HG03432 (cell line): Measurements from ENCODE around the gene ZSWIM1.

Source experiments
- ATAC-seq: cut with Tn5 transposase; IDR thresholded peaks from one replicate; pipeline ENCODE4 v1.9.1; 2021; ENCODE audit warnings: mild to moderate bottlenecking, moderate library complexity; ENCODE audit not compliant: unreplicated experiment

The ZSWIM1 gene

GRCh38 chr20:45907219-45907948 is 26.4 kb downstream of the ZSWIM1 start:
- ATAC-seq = no peak

- no peak for ATAC-seq
These were observed 27.1 kb downstream of the ZSWIM1 start for GRCh38 chr20:45908084-45908483.

DNA sequence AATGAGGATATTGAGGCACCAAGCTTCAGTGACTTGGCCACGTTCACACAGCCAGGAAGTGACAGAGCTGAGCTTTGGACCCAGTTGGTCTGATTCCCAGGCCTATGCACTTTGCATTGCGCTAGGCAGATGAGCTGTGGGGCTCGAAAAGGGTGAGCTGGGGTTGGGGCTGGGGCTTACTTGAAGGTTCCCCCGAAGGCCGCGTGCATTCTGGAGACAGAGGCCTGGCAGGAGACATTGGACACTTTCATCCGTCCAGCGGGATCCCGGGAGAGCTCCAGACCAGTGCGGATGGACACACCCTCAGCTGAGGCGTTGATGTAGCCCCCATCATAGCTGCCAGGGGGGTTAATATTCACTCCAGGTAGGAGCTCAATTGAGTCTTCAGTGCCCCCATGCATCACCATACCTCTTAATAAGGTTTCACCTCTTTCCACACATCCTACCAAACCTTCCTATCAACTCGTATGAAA is 28.3 kb downstream of the ZSWIM1 start:
- ATAC-seq = no peak

DNA sequence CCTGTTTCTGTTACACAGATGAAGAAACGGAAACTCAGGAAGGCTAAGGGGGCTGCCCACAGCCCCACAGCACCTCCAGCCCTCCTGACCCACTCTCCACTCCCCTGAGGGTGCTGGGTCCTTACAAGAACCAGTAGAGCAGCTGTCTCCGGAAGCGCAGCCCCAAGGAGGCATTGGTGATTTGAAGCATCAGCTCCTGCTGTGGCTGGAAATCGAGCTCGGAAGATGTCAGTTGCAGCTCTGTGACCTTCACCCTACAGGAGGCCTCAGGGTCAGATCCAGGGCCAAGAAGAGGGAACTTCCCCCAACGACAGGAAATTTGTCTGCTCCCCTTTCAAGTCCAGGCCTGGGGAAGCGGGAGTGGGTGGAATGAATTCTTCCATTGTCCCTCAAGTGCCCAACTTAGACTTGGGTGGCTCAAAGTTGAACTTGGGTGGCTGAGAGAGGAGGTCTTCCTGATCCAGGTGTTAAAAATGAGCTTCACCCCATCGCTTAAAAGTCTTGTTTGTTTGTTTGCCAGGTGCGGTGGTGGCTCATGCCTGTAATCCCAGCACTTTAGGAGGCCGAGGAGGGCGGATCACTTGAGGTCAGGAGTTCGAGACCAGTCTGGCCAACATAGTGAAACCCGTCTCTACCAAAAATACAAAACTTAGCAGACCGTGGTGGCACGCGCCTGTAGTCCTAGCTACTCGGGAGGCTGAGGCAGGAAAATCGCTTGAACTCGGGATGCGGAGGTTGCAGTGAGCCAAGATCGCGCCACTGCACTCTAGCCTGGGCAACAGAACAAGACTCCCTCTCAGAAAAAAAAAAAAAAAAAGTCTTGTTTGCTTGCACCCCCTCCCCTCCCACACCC is 29.0 kb downstream of the ZSWIM1 start:
- no peak for ATAC-seq

DNA sequence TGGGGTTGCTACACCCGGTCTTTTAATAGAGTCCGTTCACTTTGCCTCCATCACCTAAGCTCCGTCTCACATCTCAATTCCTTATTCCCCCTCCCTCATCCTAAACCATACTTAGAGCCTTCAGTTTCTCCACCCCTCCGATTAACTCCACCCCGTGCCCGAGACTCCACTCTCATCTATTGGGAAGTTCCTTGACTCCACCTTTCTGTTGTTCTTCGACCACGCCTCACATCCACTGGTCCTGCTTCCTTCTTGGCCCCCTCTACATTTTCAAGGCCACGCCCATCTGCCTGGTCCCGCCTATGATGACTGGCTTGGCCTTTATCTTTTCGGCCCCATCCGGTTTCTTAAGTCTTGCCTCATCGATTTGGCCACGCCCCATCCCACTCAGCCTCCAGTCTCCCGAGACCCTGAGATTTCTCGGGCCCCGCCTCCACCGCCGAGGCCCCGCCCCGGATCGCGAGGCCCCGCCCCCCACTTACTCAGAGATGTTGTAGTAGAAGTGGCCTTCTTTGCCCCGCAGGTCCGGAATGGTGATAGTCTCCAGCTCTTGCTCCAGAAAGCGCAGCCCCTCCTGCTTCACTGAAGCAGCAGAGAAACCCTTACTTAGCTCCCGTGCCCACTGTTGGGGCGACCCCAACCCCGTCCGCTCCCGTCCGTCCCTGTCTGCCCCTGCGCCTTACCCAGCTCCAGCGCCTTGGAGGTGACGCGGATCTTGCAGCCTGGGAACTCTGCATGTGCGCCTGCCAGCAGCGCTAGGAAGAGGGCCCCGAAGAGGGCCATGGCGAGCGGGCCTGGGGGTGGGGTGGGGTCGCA is 29.9 kb downstream of the ZSWIM1 start:
- ATAC-seq = peak; percentile 89

- no peak for ATAC-seq
These were observed 30.7 kb downstream of the ZSWIM1 start, which contains the start of gene PLTP for GRCh38 chr20:45911486-45912343. Gene PLTP, minus strand, starts transcription at chr20:45912155. Its CDS starts 703 bp downstream, at chr20:45911452.

DNA sequence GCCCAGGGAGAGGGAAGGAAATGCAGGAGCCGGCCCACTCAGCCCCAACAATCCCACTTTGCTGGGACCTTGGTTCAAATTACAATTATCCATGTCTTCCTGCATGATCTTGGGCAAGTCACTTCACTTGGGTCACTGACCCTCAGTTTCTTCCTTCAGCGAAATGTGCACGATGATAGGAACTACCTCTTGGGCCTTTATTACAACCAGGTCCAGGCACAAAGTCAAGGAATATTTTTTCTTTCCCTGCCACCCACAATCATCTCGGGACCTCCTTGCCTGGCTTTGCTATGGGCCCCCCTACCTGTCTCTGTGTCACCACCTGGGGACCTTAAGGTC is 31.3 kb downstream of the ZSWIM1 start:
- no peak for ATAC-seq

- no peak for ATAC-seq
These were observed 32.1 kb downstream of the ZSWIM1 start for GRCh38 chr20:45913116-45913515.

- no peak for ATAC-seq
These were observed 36.7 kb downstream of the ZSWIM1 start for GRCh38 chr20:45917790-45918141.

DNA sequence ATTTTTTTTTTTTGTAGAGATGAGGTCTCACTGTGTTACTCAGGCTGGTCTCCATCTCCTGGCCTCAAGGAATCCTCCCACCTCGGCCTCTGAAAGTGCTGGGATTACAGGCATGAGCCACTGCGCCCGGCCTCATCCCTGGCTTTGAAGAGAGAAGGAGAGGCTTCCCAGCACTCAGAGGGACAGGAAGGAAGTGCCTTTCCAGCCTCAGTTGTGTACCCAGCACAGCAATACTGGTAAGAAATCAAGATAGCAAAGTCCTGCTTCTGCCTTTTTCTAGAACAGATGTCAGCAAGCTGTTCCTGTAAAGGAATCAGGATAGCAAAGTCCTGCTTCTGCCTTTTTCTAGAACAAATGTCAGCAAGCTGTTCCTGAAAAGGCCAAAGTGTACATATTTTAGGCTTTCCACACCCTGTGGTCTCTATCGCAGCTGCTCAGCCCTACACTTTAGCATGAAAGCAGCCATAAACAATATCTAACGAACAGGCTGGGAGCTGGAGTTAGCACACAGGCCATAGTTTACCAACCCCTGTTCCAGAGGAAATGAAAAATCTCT is 37.2 kb downstream of the ZSWIM1 start:
- ATAC-seq = no peak

DNA sequence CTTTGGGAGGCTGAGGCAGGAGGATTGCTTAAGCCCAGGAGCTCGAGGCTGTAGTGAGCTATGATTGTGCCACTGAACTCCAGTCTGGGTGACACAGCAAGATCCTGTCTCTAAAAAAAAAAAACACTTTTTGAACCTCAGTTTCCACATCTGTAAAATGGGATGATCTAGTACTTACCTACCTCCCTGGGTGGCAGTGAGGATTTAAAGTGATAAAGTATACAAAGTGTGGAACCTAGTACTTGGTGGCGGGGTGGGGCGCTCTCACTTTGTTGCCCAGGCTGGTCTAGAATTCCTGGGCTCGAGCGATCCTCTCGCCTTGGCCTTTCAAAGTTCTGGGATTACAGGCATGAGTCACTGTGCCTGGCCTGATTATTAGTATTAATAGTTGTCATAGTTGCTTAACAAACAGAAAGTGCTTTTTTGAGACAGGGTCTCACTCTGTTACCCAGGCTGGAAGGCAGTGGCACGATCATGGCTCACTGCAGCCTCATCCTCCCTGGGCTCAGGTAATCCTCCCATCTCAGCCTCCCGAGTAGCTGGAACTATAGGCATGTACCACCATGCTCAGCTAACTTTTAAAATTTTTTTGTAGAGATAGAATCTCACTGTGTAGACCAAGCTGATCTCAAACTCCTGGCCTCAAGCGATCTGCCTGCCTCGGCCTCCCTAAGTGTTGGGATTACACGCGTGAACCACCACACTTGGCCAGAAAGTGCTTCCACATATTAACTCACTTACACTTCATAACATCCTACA is 37.9 kb downstream of the ZSWIM1 start:
- ATAC-seq = no peak

GRCh38 chr20:45919542-45920399 is 38.7 kb downstream of the ZSWIM1 start:
- ATAC-seq = no peak

DNA sequence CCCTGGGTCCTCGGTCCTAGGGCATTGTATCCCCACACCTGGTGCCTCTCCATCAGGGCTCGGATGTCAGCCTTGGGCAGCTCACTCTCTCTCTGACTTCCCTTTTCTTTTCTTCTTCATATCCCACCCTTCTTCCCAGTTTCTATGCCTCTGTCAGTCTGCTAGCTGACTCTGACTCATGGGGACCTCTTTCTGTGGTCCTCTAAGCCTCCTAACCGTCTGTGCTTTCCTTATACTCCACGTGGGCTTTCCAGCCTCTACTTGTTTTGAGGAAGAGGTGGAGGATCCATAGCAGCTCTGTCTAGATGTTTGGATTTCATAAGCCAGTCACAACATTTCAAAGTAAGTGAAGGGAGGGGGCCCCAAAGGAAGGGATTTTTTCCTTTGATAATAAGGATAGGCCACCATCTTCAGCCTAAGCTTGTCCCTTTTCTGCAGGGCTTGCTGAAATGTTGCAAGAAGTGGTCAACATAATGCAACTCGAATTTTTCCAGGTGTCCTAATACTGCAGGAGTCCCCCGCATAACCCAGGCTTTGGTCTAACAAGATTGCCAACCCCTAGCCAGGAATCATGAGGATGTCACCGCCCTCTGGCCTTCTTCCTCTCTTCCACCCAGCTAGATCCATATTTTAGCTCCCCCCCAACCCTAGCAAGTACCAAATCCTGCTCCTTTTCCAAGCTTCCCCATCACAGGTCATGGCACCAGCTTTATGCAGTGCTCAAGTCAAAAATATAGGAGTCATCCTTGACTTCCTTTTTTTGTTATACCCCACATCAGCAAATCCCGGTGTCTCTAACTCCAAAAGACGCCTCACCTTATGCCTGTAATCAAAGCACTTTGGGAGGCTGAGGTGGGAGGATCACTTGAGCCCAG is 39.7 kb downstream of the ZSWIM1 start:
- ATAC-seq = no peak

GRCh38 chr20:45921337-45922189 is 40.5 kb downstream of the ZSWIM1 start:
- no peak for ATAC-seq

DNA sequence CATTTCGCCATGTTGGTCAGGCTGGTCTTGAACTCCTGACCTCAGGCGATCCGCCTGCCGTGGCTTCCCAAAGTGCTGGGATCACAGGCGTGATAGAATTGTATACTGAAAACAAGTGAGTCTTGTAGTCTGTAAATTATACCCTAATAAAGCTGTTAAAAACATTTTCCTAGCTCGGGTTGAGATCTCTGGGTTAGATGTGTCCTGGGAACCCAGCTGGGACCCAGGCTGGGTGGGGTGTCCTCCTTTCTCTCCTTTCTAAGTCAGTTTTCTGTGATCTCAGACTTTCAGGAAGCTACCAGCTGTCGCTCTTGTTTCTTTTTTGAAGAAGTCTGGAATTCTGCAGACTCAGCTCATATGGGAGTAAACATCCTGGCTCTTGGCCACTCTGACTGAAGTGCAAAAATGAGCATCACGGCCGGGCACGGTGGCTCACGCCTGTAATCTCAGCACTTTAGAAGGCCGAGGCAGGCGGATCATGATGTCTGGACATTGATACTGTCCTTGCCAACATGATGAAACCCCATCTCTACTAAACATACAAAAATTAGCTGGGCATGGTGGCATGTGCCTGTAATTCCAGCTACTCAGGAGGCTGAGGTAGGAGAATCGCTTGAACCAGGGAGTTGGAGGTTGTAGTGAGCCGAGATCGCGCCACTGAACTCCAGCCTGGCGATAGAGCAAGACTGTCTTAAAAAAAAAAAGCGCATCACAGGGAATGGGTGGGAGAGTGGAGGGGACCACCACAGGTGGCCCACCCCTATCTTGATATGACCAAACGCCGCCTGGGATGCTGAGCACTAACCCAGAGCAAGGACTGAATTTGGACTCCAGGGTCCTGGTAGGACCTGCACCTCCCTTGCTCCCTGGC is 43.6 kb downstream of the ZSWIM1 start:
- no peak for ATAC-seq
